Stimulated activated CD8-positive, alpha-beta memory T cell treated with anti-CD3 and anti-CD28 coated beads, Interleukin-12 subunit alpha, Interleukin-12 subunit beta, amount 100 ng/mL, for 1 hour (primary cell): Measurements from ENCODE around the gene NQO2.
"Not testable (repeated sequence)": the region's sequence is repeated elsewhere in the genome, so short reads cannot be mapped to it uniquely, and the experiment has no call there.

ENCODE experiments used
- DNase-seq: peaks from one replicate; pipeline ENCODE4 v3.0.0-alpha.2; 2020; ENCODE audit warnings: low read depth

NQO2 gene

DNA sequence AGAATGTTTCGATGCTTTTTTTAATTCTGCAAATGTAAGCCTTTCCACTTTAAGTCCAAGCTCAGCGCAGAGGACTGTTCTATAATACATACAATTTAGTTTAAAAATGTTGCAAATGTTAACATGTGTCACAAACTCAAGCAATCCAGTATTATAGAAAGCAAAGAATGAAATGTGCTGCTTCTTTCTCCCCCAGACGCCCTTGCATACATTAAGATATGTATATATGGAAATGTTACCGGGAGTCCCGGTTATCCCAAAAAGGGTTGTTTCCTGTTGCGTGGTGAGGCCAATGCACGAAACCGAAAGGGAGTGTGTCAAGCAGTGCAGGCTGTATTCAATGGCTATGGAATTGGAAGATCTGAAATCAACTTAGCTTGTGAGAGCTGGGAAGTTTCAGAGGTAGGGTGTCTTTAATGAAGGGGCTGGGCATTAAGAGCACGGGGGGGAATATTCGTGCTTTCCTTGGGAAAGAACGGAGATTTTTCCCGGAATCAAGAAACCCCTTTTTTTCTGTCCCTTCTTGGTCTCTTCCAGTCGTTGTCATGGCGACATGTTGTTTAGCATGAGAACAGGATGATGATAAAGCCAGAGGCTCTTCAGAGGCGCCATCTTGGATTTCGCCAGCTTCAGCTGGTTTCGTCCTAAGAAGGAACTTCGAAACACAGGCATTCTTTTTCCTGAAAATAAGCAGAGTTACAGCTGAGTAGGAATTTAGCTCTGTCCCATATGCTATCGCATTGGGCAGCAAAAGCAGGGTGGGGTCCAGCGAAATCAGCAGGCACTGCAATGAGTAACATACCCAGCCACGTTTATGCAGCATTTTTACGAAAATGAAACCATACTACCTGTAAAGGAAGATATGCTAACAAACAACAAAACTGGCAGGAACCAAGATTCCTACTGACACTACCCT, 10.1 kb upstream of the NQO2 start:
- DNase-seq, result peak; percentile 63

DNA sequence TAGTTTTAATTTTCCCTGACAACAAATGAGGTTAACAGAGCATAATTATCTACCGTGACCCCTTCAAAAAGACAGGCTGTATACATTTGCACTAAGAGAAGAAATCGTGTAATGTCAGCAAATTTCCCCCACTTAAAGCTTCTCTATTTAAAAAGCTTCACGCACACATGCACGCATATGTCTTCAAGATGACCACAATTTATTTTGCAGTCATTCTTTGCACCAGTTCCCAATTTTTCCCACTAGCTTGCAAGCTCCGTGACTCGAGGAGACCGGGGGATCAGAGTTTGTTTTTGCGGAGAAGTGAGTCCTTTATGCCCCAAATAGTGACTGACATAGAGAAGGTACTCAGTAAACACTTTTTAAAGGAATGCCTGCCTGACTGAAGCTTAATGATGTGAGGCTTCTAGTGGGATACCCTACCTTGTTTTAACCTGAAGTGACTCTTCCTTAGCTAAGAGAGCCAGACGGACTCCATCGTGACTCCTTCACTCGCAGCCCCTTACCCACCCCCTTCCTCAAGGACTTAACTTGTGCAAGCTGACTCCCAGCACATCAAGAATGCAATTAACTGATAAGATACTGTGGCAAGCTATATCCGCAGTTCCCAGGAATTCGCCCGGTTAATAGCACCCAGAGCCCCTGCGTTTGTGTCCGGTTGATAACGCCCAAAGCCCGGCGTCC, 9.3 kb upstream of the NQO2 start:
- no peak for DNase-seq

DNA sequence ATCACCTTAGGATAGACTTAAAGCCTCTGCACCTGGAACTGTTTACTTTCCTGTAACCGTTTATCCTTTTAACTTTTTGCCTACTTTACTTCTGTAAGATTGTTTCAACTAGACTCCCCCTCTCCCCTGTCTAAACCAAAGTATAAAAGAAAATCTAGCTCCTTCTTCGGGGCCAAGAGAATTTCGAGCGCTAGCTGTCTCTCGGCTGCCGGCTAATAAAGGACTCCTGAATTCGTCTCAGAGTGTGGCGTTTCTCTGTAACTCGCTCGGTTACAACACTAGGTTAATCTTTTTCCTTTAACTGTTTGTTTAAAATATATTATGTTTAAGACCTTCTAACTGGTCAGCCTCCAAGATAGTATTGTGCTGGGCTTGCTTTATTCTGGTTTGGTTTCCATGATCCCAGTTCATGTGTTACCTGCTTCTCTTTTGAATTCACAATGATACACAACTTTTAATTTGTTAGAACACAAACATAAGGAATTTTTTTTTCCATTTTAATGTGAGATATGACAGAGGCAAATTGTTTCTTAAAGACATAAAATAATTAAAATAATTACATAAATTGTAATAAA, 8.7 kb upstream of the NQO2 start:
- DNase-seq, result no peak

DNA sequence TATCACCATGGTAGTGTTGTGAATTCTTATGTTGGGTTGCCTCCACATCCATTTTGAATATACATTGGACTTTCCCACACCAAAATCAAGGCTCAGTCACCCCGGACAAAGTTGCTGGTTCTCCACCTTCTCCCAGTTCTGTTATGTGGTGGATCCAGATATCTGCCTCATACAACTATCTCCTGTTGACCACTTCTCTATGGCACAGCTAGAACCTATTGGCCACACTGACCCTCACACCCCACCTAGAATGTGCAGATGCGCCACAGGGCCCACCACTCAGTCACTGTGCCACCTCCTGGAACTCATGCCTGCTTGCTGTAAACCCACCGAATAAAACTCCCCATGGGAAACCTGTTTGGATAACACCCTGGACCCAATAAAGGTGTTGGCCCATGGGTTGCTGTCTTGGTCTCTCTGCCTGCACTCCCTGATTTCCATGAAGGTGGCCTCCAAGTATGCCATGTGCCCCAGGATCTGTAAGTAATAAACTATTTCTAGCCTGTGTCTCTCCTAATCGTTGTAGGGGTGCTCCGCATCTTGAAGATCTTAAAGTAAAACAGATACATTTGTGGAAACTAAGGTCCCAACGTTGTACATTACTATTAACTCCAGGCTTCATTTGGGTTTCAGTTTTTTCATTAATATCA, 7.2 kb upstream of the NQO2 start:
- no peak for DNase-seq

DNA sequence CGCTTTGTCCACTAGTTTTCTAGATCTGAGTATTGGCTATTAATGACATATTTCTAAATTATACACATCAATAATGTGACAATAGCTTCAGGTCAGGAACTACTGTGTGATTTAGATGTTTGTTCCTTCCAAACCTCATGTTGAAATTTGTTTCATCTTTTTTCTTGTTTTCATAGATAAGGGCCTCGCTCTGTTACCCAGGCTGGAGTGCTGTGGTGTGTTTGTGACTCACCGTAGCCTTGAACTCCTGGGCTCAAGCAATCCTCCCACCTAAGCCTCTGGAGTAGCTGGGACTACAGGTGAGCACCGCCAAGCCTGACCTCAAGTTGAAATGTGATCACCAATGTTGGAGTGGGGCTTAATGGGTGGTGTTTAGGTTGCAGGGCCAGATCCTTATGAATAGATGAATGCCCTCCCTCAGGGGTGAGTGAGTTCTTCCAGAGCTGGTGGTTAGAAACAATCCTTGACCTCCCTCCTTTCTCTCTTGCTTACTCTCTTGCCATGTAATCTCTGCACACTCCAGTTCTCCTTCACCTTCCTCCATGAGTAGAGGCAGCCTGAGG, 5.9 kb upstream of the NQO2 start:
- DNase-seq, result no peak

DNA sequence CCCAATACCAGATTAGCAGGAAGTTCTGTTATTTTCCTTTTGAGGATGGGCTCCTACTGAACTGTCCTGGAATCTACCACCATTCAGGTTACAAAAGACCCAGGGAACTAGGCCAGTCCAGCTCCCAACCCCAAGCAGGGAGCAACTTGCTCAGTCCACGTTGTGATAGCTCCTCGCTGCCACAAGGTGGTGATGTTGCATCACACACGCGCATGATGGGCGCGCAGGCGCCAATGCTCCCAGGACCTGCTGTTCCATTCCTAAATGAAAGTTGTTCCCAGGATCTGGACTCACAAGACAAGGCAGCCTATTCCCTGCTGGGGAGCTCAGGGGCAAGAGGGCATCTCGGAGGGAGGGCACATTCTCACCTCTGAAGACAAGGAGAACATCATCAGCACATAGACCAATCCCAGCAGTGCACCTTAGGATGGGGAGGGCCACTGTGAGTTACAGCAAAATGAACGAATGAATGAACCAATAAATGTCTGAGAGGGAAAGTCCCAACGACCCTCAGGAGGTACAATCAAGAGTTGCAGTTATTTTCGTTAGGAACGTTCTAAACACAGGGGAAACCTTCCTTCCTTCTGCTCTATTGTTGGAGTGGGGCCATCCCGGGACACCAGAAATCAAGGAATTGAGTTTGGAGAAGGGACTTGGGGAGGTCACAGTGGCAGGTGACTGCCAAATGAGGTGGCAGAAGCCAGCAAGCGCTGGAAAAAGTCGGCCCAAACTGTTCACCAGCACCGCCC, 1.3 kb upstream of the NQO2 start:
- peak; percentile 6 for DNase-seq

DNA sequence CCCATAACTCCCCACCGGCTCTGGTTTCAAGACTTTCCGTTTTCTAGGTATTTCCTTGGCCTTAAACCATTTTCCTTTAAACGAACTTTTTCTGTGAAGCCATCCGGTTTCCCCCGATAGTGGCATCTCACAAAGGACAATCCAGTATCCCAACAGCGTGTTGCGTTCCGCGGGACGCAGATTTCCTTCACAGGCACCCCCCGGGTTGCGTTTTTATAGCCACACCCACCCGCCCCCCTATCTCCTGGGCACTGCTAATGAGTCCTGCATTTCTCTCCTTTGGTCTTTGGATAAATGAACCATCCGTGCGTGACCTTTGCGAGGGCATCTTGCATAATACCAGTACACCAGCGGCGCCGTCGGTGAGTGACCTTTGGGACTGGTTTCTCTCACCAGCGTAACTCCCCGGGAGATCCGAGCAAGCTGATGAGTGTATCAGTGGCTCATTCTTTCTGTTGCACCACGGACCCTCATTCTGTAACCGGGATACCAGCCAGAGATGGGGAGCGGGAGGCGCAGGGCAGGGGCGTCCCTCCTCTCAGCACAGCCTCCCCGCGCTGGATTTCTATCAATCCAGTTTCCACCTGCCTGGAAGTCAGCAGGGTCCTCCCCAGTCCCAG, 586 bp upstream of the NQO2 start:
- DNase-seq, result peak; percentile 32

DNA sequence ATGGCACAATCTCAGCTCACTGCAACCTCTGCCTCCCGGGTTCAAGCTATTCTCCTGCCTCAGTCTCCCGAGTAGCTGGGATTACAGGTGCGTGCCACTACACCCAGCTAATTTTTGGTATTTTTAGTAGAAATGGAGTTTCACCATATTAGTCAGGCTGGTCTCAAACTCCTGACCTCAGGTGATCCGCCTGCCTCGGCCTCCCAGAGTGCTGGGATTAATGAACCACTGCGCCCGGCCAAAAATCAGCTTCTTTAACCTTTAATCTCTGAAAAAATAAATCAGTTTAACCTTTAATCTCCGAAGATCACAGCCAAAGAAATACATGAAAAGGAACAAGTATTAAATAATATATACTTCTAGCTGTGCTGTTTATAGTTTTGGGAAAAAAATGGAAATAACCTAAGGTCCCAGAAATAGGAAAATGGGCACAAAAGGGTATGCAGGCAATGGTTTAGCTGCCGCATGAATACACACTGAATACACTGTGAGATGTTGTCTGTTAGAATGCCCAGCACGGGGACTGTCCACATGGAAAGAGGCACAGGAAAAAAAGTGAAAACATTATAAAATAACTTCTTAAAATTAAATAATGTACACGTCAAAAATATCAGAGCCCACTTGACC, 1.6 kb downstream of the NQO2 start:
- DNase-seq, result no peak

DNA sequence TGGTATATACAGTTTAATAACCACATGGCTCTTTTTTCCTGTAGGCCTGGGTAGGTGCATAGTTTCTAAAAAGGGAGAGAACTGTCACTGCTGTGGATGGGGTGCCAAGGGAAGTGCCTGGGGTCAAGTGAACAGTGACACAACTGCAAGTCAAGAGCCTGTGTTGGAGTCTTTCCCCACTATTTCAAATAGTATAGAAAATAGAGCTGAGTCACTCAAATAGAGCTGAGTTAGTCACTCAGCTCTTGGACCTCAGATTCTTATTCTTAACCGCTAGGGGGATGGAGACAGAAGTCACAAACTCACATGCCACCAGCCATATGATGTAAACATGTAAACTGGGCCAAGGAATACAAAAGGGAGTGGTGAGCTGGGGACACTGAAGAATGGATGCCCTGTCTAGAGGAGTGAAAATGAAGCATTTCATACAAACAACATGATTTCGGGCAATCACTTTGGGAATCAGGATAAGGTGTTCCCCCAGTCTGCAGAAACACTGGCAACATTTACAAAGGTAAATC, 2.1 kb downstream of the NQO2 start:
- no peak for DNase-seq

DNA sequence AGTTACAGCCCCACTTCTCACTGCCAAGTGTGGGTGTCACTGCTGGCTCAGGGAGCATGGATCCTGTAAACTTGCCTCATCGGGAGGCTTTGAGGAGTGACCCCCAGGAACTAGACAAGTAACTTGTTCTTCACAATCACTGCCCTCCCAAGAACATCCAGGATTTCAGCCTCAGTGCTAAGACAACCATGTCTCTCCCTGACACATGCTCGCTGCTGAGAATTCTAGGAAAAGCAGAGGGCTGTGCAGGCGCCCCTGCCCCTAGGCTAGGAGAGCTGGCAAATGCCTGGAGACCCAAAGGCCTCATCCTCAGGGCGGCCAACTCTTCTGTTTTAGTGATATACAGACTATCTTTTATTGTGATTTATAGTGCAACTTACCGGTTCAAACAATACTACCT, 3.5 kb downstream of the NQO2 start:
- DNase-seq, result not testable (repeated sequence)

DNA sequence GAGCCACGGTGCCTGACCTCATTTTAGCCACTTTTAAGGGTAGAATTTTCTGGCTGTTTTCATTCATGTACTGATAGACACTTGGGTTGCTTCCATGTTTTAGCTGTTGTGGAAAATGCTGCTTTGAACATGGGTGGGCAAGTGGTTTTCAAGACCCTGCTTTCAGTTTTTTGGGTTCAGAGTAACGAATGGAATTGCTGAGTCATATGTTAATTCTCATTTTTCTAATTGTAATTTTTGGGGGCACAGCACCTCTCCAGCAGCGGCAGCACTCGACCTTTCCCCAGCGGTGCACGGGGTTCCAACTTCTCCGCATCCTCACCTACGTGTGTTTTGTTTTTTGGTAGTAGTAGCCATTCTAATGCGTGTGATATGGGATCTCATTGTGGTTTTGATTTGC, 5.4 kb downstream of the NQO2 start:
- DNase-seq, result no peak

DNA sequence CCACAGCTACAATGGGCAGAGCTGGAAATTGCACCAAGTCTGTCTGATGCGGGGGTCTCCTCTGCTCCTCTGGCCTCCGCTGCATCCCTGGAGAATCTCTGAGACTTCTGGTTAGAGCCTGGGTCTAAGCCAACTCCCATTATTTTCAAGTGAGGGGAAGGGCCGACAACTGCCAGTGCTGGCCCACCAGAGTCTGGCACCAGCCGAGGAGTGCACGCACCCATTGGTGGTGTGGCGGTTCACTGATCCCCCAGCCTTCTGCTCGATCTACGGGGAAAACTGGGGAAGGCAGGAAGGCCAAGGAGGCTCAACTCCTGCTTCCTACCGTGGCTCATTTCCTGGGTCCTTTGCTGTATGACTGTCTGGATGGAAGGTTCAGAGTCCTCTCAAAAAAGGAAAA, 6.2 kb downstream of the NQO2 start:
- DNase-seq, result no peak

DNA sequence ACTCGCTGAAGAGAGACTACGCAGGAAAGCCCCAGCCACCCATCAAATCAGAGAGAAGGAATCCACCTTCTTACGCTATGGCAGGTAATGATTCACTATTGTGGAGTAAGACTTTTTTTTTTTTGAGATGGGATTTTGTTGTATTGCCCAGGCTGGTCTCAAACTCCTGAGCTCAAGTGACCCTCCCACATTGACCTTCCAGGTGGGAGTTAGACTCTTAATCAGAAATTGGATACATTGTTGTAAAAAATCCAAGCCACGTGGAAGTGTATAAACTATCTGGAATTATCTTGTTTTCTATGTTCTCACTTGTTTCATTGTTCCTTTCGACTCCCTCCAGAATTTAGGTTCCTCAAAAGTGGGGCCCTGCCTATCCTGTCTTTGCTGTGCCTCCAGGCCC, 6.8 kb downstream of the NQO2 start:
- no peak for DNase-seq

DNA sequence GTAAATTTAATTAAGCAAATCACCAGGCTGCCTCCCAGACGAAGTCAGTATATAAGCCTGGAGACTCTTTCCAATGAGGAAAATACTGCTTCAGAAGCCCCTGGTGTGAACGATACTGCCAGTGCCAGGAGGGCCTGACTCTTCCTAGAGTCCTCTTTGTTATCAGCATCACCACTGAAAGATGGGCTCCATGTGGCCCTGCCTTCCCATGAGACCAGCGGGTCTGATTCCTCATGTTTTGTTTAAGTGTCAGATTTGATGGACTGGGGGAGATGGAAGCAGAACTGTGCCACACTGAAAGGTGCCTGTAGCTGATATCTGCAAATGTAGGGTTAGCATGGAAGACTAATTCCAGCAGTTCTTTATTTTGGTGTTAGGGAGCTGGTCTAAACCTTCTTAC, 7.9 kb downstream of the NQO2 start:
- DNase-seq, result no peak

DNA sequence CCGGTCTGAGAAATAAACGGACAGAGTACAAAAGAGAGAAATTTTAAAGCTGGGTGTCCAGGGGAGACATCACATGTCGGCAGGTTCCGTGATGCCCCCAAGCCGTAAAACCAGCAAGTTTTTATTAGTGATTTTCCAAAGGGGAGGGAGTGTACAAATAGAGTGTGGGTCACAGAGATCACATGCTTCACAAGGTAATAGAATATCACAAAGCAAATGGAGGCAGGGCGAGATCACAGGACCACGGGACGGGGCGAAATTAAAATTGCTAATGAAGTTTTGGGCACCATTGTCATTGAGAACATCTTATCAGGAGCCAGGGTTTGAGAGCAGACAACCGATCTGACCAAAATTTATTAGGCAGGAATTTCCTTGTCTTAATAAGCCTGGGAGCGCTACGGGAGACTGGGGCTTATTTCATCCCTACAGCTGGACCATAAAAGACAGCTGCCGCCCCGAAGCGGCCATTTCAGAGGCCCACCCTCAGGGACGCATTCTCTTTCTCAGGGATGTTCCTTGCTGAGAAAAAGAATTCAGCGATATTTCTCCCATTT, 9.1 kb downstream of the NQO2 start:
- DNase-seq, result not testable (repeated sequence)

DNA sequence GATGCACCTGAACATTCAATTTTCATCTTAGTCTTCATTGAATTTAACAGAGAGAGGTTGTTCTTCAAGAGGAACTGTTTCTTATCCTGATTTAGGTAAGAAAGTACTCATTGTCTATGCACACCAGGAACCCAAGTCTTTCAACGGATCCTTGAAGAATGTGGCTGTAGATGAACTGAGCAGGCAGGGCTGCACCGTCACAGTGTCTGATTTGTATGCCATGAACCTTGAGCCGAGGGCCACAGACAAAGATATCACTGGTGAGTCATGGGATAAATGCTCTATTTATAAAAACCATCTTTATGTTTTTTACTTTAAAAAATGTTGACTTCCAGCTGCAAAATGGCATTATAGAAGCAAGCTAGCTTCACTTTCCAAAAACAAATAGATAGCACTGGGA, 10.2 kb downstream of the NQO2 start:
- no peak for DNase-seq

DNA sequence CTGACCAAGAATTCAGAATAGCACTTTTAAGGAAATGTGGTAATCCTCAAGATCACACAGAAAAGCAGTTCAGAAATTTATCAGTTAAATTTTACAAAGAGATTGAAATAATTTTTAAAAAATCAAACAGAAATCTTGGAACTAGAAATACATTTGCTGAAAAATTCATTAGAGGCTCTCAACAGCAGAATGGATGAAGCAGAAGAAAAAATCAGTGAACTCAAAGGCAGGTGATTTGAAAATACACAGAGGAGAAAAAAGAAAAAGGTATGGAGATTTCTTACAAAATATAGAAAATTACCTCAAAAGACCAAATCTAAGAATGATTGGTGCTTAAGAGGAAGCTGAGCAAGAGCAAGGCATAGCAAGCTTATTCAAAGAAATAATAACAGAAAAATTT, 11.5 kb downstream of the NQO2 start:
- DNase-seq, result no peak

DNA sequence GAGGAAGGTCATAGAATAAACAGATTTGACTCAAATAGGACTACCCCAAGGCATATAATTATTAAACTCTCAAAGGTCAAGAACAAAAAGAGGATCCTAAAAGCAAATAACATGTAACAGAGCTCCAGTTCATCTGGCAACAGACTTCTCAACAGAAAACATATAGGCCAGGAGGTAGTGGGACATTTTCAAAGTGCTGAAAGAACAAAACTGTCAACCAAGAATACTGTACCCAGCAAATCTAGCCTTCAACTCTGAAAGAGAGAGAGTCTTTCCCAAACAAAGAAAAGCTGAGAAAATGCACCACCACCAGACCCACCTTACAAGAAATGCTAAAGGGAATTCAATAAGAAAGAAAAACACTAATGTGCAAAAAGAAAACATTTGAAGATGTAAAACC, 11.9 kb downstream of the NQO2 start:
- no peak for DNase-seq

DNA sequence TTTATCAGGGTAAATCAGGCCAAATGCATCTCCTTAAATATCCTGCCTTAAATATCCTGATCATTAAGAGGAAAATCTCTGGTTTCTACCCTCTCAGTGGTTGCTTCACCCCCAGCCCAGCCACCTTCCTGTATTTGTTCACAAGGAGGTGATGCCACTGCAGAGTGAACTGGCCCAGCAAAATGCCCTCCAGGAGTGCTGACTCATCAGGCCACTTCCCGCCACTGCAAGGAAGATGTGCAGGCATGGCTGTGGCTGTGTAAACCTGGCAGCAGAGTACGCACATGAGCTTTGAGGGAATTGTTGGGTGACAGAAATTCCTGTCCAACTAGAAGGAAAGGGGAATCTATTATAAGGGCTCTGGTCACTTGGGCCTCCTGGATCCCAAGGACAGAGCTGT, 13.8 kb downstream of the NQO2 start:
- DNase-seq, result no peak
